NCI-H2227 (cell line): ENCODE results near the gene RBBP6.
"Not testable (repeated sequence)": the region's sequence is repeated elsewhere in the genome, so short reads cannot be mapped to it uniquely, and the experiment has no call there.

Source experiments
- DNase-seq: peaks from one replicate; lab custom pipeline; 2025; ENCODE audit not compliant: unreplicated experiment; lab: John Stamatoyannopoulos, UW

The RBBP6 gene

GRCh38 chr16:24539295-24539849, at the start of gene RBBP6:
TSS of gene RBBP6 (plus strand) at chr16:24539566. CDS start at chr16:24540627, 1,061 bp downstream.
- DNase-seq, result peak; percentile 98

- DNase-seq, result no peak
Observed at GRCh38 chr16:24490866-24491265, 48.5 kb upstream of the RBBP6 start.

GRCh38 chr16:24491731-24492130, 47.6 kb upstream of the RBBP6 start:
- no peak for DNase-seq

GRCh38 chr16:24493821-24494220, 45.5 kb upstream of the RBBP6 start:
- no peak for DNase-seq

GRCh38 chr16:24495207-24495606, 44.2 kb upstream of the RBBP6 start:
- not testable (repeated sequence) for DNase-seq

- DNase-seq, result peak; percentile 14
Observed at GRCh38 chr16:24497440-24497839, 41.9 kb upstream of the RBBP6 start.

- DNase-seq, result peak; percentile 37
Observed at GRCh38 chr16:24499193-24499814, 40.1 kb upstream of the RBBP6 start.

GRCh38 chr16:24504472-24505345, 34.7 kb upstream of the RBBP6 start:
- DNase-seq, result peak; percentile 78

- no peak for DNase-seq
Observed at GRCh38 chr16:24505959-24506358, 33.4 kb upstream of the RBBP6 start.

GRCh38 chr16:24507959-24508480, 31.3 kb upstream of the RBBP6 start:
- no peak for DNase-seq

- DNase-seq, result no peak
Observed at GRCh38 chr16:24508614-24509013, 30.8 kb upstream of the RBBP6 start.

- DNase-seq, result no peak
Observed at GRCh38 chr16:24509536-24509935, 29.8 kb upstream of the RBBP6 start.

GRCh38 chr16:24511174-24511573, 28.2 kb upstream of the RBBP6 start:
- no peak for DNase-seq

- no peak for DNase-seq
Observed at GRCh38 chr16:24511792-24512191, 27.6 kb upstream of the RBBP6 start.

GRCh38 chr16:24514096-24514495, 25.3 kb upstream of the RBBP6 start:
- DNase-seq, result no peak

GRCh38 chr16:24515186-24515585, 24.2 kb upstream of the RBBP6 start:
- no peak for DNase-seq

GRCh38 chr16:24516900-24517669, 22.3 kb upstream of the RBBP6 start:
- DNase-seq, result peak; percentile 90

GRCh38 chr16:24518498-24518897, 20.9 kb upstream of the RBBP6 start:
- no peak for DNase-seq

- DNase-seq, result no peak
Observed at GRCh38 chr16:24520983-24521382, 18.4 kb upstream of the RBBP6 start.

GRCh38 chr16:24522751-24523150, 16.6 kb upstream of the RBBP6 start:
- DNase-seq, result no peak

- peak; percentile 18 for DNase-seq
Observed at GRCh38 chr16:24523569-24523968, 15.8 kb upstream of the RBBP6 start.
